BLaER1 treated with 17β-estradiol and CSF1 and Interleukin-3, amounts not matched to agents 10 nM and 100 nM (cell line): ENCODE data around the gene CCDC120.

ENCODE experiments used
- H3K27ac ChIP-seq, 11 experiments: shearing (Covaris generic); formaldehyde crosslinking; 2 replicates each; pipeline ENCODE4 v1.8.1; 2022
- H3K27me3 ChIP-seq, 11 experiments: shearing (Covaris generic); formaldehyde crosslinking; 2 replicates each; pipeline ENCODE4 v1.8.1; 2022
- H3K36me3 ChIP-seq, 11 experiments: shearing (Covaris generic); formaldehyde crosslinking; 2 replicates each; pipeline ENCODE4 v1.8.1; 2022
- H3K4me1 ChIP-seq, 10 experiments: shearing (Covaris generic); formaldehyde crosslinking; 2 replicates each; pipeline ENCODE4 v1.8.1; 2022
- H3K4me2 ChIP-seq, 11 experiments: shearing (Covaris generic); formaldehyde crosslinking; 2 replicates each; pipeline ENCODE4 v1.8.1; 2022
- H3K4me3 ChIP-seq, 10 experiments: shearing (Covaris generic); formaldehyde crosslinking; 2 replicates each; pipeline ENCODE4 v1.8.1; 2022
- H3K9ac ChIP-seq, 11 experiments: shearing (Covaris generic); formaldehyde crosslinking; 2 replicates each; pipeline ENCODE4 v1.8.1; 2022
- H3K9me3 ChIP-seq, 11 experiments: shearing (Covaris generic); formaldehyde crosslinking; replicated peaks in 1 of 11; 2 replicates each; pipeline ENCODE4 v1.8.1; 2022
- H4K20me1 ChIP-seq, 11 experiments: shearing (Covaris generic); formaldehyde crosslinking; 2 replicates each; pipeline ENCODE4 v1.8.1; 2022
- Cebpa-rat ChIP-seq, 11 experiments: shearing (Covaris generic); IDR thresholded peaks; 2 replicates each; pipeline ENCODE4 v1.8.1; 2022

CCDC120 gene

DNA sequence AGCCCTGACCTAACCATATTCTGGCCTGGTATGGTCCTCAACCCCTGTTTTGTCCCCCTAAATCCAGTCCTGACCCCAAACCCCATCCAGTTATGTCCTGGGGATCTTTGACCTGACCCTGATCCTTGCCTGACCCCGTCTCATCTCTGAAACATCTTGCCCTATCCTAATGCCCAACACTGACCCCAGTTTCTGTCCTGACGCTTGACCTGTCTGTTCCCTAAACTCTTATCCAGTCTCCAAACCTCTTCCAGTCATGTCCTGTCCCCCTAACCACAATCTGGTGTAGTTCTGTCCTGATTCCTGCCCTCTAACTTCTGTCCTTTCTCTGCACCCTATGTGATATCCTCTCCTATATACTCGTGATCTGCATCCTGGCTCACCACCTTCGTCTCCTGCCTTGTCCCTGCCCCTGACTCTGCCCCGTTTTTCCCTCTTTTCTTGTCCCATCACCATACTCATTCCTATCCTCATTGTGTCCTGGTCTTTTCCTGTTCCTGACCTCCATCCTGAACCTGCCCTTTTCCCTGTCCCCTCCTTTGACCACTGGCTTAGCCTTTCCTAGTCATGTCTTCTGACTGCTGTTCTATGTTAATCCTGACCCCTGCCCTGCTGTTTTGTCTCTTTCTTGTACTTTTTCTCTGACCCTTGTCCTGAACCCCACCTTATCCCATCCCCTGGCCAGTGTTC is 4.6 kb upstream of the CCDC120 start:
- H3K4me1 ChIP-seq: peaks cover 10 to 21% (median 15%) of the 10 kb centered on the region in 10 experiments; a peak in 17 of 20 replicates
- peaks cover 0 to 15% (median 0%) of the 10 kb centered on the region in 11 experiments; a peak in 3 of 22 replicates for H3K9me3 ChIP-seq
- peak overlapping the region; percentile 62 to 85 (median 74) for H3K4me2 ChIP-seq
- peaks cover 0 to 4% (median 0%) of the 10 kb centered on the region in 11 experiments; a peak in 1 of 22 replicates for H3K36me3 ChIP-seq
- H3K4me3 ChIP-seq: peak overlapping the region; percentile 55 to 74 (median 66)
- TF ChIP-seq Cebpa-rat (IDR thresholded peaks at IDR 0.05): no peak
- peak overlapping the region; percentile 73 to 87 (median 79); a peak in 20 of 22 replicates for H3K27ac ChIP-seq
- H4K20me1 ChIP-seq: peaks cover 0 to 14% (median 0%) of the 10 kb centered on the region in 11 experiments; a peak in 3 of 22 replicates
- H3K9ac ChIP-seq: peak overlapping the region; percentile 78 to 89 (median 83); a peak in 21 of 22 replicates
- peaks cover 21 to 96% (median 77%) of the 10 kb centered on the region in 11 experiments for H3K27me3 ChIP-seq

GRCh38 chrX:49059201-49059600 is 402 bp downstream of the CCDC120 start:
- H3K36me3 ChIP-seq: peaks cover 0 to 7% (median 0%) of the 10 kb centered on the region in 11 experiments; a peak in 3 of 22 replicates
- TF ChIP-seq Cebpa-rat (IDR thresholded peaks at IDR 0.05): no peak
- H3K4me2 ChIP-seq: no peak overlapping the region
- H3K27me3 ChIP-seq: peaks cover 4 to 85% (median 64%) of the 10 kb centered on the region in 11 experiments; a peak in 18 of 22 replicates
- no peak overlapping the region for H3K27ac ChIP-seq
- no peak overlapping the region for H3K9ac ChIP-seq
- peaks cover 0 to 7% (median 0%) of the 10 kb centered on the region in 11 experiments; a peak in 2 of 22 replicates for H3K9me3 ChIP-seq
- H4K20me1 ChIP-seq: peaks cover 0 to 37% (median 3%) of the 10 kb centered on the region in 11 experiments; a peak in 9 of 22 replicates
- H3K4me3 ChIP-seq: no peak overlapping the region
- H3K4me1 ChIP-seq: peaks cover 7 to 13% (median 9%) of the 10 kb centered on the region in 10 experiments; a peak in 15 of 20 replicates

GRCh38 chrX:49059681-49060085 is 884 bp downstream of the CCDC120 start:
- peaks cover 0 to 2% (median 0%) of the 10 kb centered on the region in 11 experiments; a peak in 2 of 22 replicates for H3K9me3 ChIP-seq

DNA sequence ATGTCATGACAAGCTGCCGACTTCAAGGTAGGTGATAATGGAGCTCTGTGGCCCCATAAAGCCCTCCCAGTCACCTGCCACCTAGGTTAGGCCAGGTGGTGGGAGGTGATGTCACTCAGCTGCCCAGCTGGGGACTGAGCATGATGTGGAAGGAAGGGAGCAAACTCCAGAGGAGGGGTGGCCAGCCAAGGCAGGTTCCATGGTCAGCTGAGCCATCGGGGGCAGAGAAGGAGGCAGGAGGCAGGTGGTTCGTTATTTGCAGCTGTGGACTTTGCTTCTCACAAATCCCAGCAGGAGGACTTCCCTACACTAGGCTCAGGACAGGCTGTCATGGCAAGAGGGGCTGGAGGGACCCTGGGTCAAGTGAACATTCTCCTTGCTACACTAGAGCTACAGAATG is 2.1 kb downstream of the CCDC120 start:
- Histone ChIP-seq H4K20me1 (peaks cover 0 to 37% (median 3%) of the 10 kb centered on the region in 11 experiments; a peak in 9 of 22 replicates), H3K4me2 (no peak overlapping the region), H3K27ac (no peak overlapping the region), H3K9ac (no peak overlapping the region), H3K4me3 (no peak overlapping the region), H3K36me3 (peaks cover 0 to 14% (median 0%) of the 10 kb centered on the region in 11 experiments; a peak in 6 of 22 replicates), H3K9me3 (no peaks in the 10 kb centered on the region), H3K4me1 (no peaks in the 10 kb centered on the region), H3K27me3 (peaks cover 4 to 83% (median 49%) of the 10 kb centered on the region in 11 experiments; a peak in 18 of 22 replicates)
- TF ChIP-seq Cebpa-rat (IDR thresholded peaks at IDR 0.05): no peak

More at GRCh38 chrX:49059681-49060085, 884 bp downstream of the CCDC120 start:
- no peak for TF ChIP-seq Cebpa-rat (IDR thresholded peaks at IDR 0.05)
- H3K4me1 ChIP-seq: peaks cover 2 to 8% (median 4%) of the 10 kb centered on the region in 10 experiments; a peak in 13 of 20 replicates
- no peak overlapping the region for H3K4me3 ChIP-seq
- no peak overlapping the region for H3K9ac ChIP-seq
- no peak overlapping the region for H3K27ac ChIP-seq
- peaks cover 0 to 11% (median 0%) of the 10 kb centered on the region in 11 experiments; a peak in 5 of 22 replicates for H3K36me3 ChIP-seq
- no peak overlapping the region for H3K4me2 ChIP-seq
- H4K20me1 ChIP-seq: peaks cover 0 to 37% (median 3%) of the 10 kb centered on the region in 11 experiments; a peak in 9 of 22 replicates
- H3K27me3 ChIP-seq: peaks cover 4 to 85% (median 62%) of the 10 kb centered on the region in 11 experiments; a peak in 18 of 22 replicates

GRCh38 chrX:49061490-49061889 is 2.7 kb downstream of the CCDC120 start:
- Histone ChIP-seq H3K36me3 (peaks cover 0 to 14% (median 0%) of the 10 kb centered on the region in 11 experiments; a peak in 6 of 22 replicates), H3K4me2 (no peak overlapping the region), H3K4me1 (no peaks in the 10 kb centered on the region), H3K27me3 (peaks cover 4 to 82% (median 44%) of the 10 kb centered on the region in 11 experiments; a peak in 18 of 22 replicates), H3K27ac (no peak overlapping the region), H3K9ac (no peak overlapping the region), H3K4me3 (no peak overlapping the region), H4K20me1 (peaks cover 0 to 37% (median 3%) of the 10 kb centered on the region in 11 experiments; a peak in 9 of 22 replicates), H3K9me3 (no peaks in the 10 kb centered on the region)
- TF ChIP-seq Cebpa-rat (IDR thresholded peaks at IDR 0.05): no peak

- no peak overlapping the region for H3K27ac ChIP-seq
- H3K36me3 ChIP-seq: peaks cover 0 to 14% (median 0%) of the 10 kb centered on the region in 11 experiments; a peak in 6 of 22 replicates
- no peaks in the 10 kb centered on the region for H3K9me3 ChIP-seq
- no peak overlapping the region for H3K4me3 ChIP-seq
- peaks cover 0 to 34% (median 3%) of the 10 kb centered on the region in 11 experiments; a peak in 9 of 22 replicates for H4K20me1 ChIP-seq
- H3K4me2 ChIP-seq: no peak overlapping the region
- no peaks in the 10 kb centered on the region for H3K4me1 ChIP-seq
- no peak overlapping the region for H3K9ac ChIP-seq
- no peak for TF ChIP-seq Cebpa-rat (IDR thresholded peaks at IDR 0.05)
- H3K27me3 ChIP-seq: peaks cover 4 to 82% (median 39%) of the 10 kb centered on the region in 11 experiments; a peak in 18 of 22 replicates
Measured at GRCh38 chrX:49061916-49062315, 3.1 kb downstream of the CCDC120 start.

- H3K4me3 ChIP-seq: no peak overlapping the region
- no peaks in the 10 kb centered on the region for H3K9me3 ChIP-seq
- H3K9ac ChIP-seq: no peak overlapping the region
- no peak overlapping the region for H3K4me2 ChIP-seq
- no peaks in the 10 kb centered on the region for H3K4me1 ChIP-seq
- peaks cover 0 to 16% (median 0%) of the 10 kb centered on the region in 11 experiments; a peak in 6 of 22 replicates for H3K36me3 ChIP-seq
- H4K20me1 ChIP-seq: peaks cover 0 to 31% (median 0%) of the 10 kb centered on the region in 11 experiments; a peak in 7 of 22 replicates
- no peak for TF ChIP-seq Cebpa-rat (IDR thresholded peaks at IDR 0.05)
- no peak overlapping the region for H3K27ac ChIP-seq
- H3K27me3 ChIP-seq: peaks cover 2 to 80% (median 24%) of the 10 kb centered on the region in 11 experiments; a peak in 16 of 22 replicates
Measured at GRCh38 chrX:49063715-49064114, 4.9 kb downstream of the CCDC120 start.

- Histone ChIP-seq H3K27ac (no peak overlapping the region), H3K4me2 (no peak overlapping the region), H3K36me3 (peaks cover 0 to 21% (median 4%) of the 10 kb centered on the region in 11 experiments; a peak in 6 of 22 replicates), H3K4me1 (no peaks in the 10 kb centered on the region), H3K4me3 (no peak overlapping the region), H3K9ac (no peak overlapping the region), H3K9me3 (no peaks in the 10 kb centered on the region), H3K27me3 (peaks cover 0 to 81% (median 22%) of the 10 kb centered on the region in 11 experiments; a peak in 17 of 22 replicates), H4K20me1 (peaks cover 0 to 31% (median 0%) of the 10 kb centered on the region in 11 experiments; a peak in 7 of 22 replicates)
- no peak for TF ChIP-seq Cebpa-rat (IDR thresholded peaks at IDR 0.05)
Measured at GRCh38 chrX:49064303-49064702, 5.5 kb downstream of the CCDC120 start.

GRCh38 chrX:49064735-49065134 is 5.9 kb downstream of the CCDC120 start:
- H3K4me3 ChIP-seq: no peak overlapping the region
- H3K27ac ChIP-seq: no peak overlapping the region
- H3K4me1 ChIP-seq: no peaks in the 10 kb centered on the region
- H3K9me3 ChIP-seq: no peaks in the 10 kb centered on the region
- no peak for TF ChIP-seq Cebpa-rat (IDR thresholded peaks at IDR 0.05)
- no peak overlapping the region for H3K4me2 ChIP-seq
- H3K9ac ChIP-seq: no peak overlapping the region
- peaks cover 0 to 82% (median 22%) of the 10 kb centered on the region in 11 experiments; a peak in 17 of 22 replicates for H3K27me3 ChIP-seq
- peaks cover 0 to 21% (median 4%) of the 10 kb centered on the region in 11 experiments; a peak in 6 of 22 replicates for H3K36me3 ChIP-seq
- peaks cover 0 to 31% (median 0%) of the 10 kb centered on the region in 11 experiments; a peak in 7 of 22 replicates for H4K20me1 ChIP-seq
